OCI-LY1 (cell line): ENCODE data around the gene EYA2.

Source experiments
- CTCF ChIP-seq: fragments of 200-600 bp; sonication (generic), shearing (Covaris generic); IDR thresholded peaks from 2 replicates; pipeline ENCODE4 v1.5.1; 2017; ENCODE audit warnings: mild to moderate bottlenecking, antibody characterized with exemption, low read length, moderate library complexity, mixed read lengths
- EZH2 ChIP-seq: fragments of 200-600 bp; sonication (generic), shearing (Covaris generic); IDR thresholded peaks from 2 replicates; pipeline ENCODE4 v1.8.0; 2017; ENCODE audit warnings: borderline replicate concordance, mixed run types, mild to moderate bottlenecking, antibody characterized with exemption, low read length, moderate library complexity, mixed read lengths

GRCh38 chr20:47118641-47119040 is 224.0 kb downstream of the EYA2 start:
- no peak for TF ChIP-seq CTCF
- TF ChIP-seq EZH2 = no peak
